Muscle layer of colon (tissue), 2 donors: ENCODE results near the gene CDX1.

Experiments
- H3K27ac ChIP-seq: one replicate; pipeline ENCODE4 v1.7.0; 2013; ENCODE audit warnings: low read depth, mild to moderate bottlenecking, low read length, moderate library complexity
- H3K27me3 ChIP-seq, 2 donors: one replicate each; pipeline ENCODE4 v1.7.0; 2013; ENCODE audit warnings: low read length in 2 of 2, mild to moderate bottlenecking in 2 of 2; ENCODE audit not compliant: insufficient read depth in 2 of 2, control insufficient read depth in 1 of 2
- H3K36me3 ChIP-seq: one replicate; pipeline ENCODE4 v1.7.0; 2013; ENCODE audit warnings: mild to moderate bottlenecking, low read length; ENCODE audit not compliant: insufficient read depth
- H3K4me1 ChIP-seq: one replicate; pipeline ENCODE4 v1.7.0; 2013; ENCODE audit warnings: mild to moderate bottlenecking, low read length; ENCODE audit not compliant: insufficient read depth
- H3K4me3 ChIP-seq, 2 donors: one replicate each; pipeline ENCODE4 v1.7.0; 2013; ENCODE audit warnings: low read length in 2 of 2, low read depth in 1 of 2, mild to moderate bottlenecking in 1 of 2, moderate library complexity in 1 of 2
- H3K9ac ChIP-seq: one replicate; pipeline ENCODE4 v1.7.0; 2013; ENCODE audit warnings: low read length
- H3K9me3 ChIP-seq: one replicate; pipeline ENCODE4 v1.7.0; 2013; ENCODE audit warnings: mild to moderate bottlenecking, low read length
- donor health status: abdominal sarcoma.
- donor health status: Adenocarcinoma of cecum.

The CDX1 gene

GRCh38 chr5:150172145-150172544 lies 5.6 kb downstream of the CDX1 start:
- H3K4me3 ChIP-seq = no peak overlapping the region
- H3K27ac ChIP-seq = no peak overlapping the region
- no peak overlapping the region for H3K9ac ChIP-seq
- no peaks in the 10 kb centered on the region for H3K4me1 ChIP-seq
- H3K27me3 ChIP-seq = peaks cover 0 to 10% of the 10 kb centered on the region in 2 donors
- H3K9me3 ChIP-seq = no peaks in the 10 kb centered on the region
- H3K36me3 ChIP-seq = no peaks in the 10 kb centered on the region

- Histone ChIP-seq H3K9me3 (no peaks in the 10 kb centered on the region), H3K27ac (no peak overlapping the region), H3K4me3 (no peak overlapping the region), H3K9ac (no peak overlapping the region), H3K4me1 (no peaks in the 10 kb centered on the region), H3K27me3 (peaks cover 0 to 8% of the 10 kb centered on the region in 2 donors), H3K36me3 (no peaks in the 10 kb centered on the region)
Measured at GRCh38 chr5:150172556-150172955, 6.0 kb downstream of the CDX1 start.

DNA sequence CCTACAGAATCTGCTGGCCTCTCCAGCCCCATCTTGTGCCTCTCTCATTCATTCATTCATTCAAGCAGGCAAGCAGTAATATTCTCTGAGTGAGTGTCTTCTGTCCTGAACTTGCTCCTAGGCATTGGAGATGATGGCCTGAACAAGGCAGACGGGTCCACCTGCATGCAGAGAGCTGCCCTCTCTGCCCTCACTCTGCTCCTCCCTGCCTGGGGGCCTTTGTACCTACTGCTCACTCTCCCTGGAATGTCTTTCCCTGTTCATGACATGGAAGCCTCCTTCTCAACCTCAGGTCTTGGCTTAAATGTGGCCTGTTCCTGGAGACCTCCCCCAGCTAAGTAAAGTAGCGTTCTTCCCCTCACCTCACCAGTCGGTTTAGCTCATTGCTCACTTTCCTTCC lies 6.6 kb downstream of the CDX1 start:
- Histone ChIP-seq H3K4me1 (no peaks in the 10 kb centered on the region), H3K36me3 (no peaks in the 10 kb centered on the region), H3K4me3 (no peak overlapping the region), H3K9ac (no peak overlapping the region), H3K9me3 (no peaks in the 10 kb centered on the region), H3K27me3 (peaks cover 0 to 2% of the 10 kb centered on the region in 2 donors), H3K27ac (no peak overlapping the region)

GRCh38 chr5:150174285-150174684 lies 7.7 kb downstream of the CDX1 start:
- H3K27me3 ChIP-seq = no peaks in the 10 kb centered on the region
- H3K4me3 ChIP-seq = no peak overlapping the region
- no peaks in the 10 kb centered on the region for H3K9me3 ChIP-seq
- H3K4me1 ChIP-seq = no peaks in the 10 kb centered on the region
- no peak overlapping the region for H3K9ac ChIP-seq
- no peak overlapping the region for H3K27ac ChIP-seq
- H3K36me3 ChIP-seq = no peaks in the 10 kb centered on the region

DNA sequence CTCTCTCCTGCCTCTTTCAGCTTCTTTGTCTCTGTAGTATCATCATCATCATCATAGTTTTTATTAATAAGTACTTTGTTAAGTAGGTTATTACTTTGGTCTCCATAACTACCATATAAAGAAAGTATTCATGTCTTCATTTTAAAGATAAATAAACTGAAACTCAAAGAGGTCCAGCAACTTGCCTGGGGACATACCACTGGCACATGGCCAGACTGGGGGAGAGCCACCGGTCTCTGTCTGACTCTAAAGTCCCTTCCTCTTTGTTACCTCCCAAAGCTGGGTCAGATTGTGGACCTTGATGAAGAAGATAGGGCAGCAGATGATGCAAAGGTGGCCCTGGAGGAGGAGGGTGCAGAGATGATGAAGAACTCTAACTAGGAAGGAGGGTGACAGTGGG lies 8.5 kb downstream of the CDX1 start:
- Histone ChIP-seq H3K4me1 (no peaks in the 10 kb centered on the region), H3K36me3 (no peaks in the 10 kb centered on the region), H3K27me3 (no peaks in the 10 kb centered on the region), H3K9ac (no peak overlapping the region), H3K4me3 (no peak overlapping the region), H3K27ac (no peak overlapping the region), H3K9me3 (no peaks in the 10 kb centered on the region)

- no peak overlapping the region for H3K9ac ChIP-seq
- H3K36me3 ChIP-seq = no peaks in the 10 kb centered on the region
- no peaks in the 10 kb centered on the region for H3K9me3 ChIP-seq
- H3K27me3 ChIP-seq = no peaks in the 10 kb centered on the region
- H3K4me1 ChIP-seq = no peaks in the 10 kb centered on the region
- no peak overlapping the region for H3K4me3 ChIP-seq
- H3K27ac ChIP-seq = no peak overlapping the region
Measured at GRCh38 chr5:150175536-150175935, 9.0 kb downstream of the CDX1 start.

DNA sequence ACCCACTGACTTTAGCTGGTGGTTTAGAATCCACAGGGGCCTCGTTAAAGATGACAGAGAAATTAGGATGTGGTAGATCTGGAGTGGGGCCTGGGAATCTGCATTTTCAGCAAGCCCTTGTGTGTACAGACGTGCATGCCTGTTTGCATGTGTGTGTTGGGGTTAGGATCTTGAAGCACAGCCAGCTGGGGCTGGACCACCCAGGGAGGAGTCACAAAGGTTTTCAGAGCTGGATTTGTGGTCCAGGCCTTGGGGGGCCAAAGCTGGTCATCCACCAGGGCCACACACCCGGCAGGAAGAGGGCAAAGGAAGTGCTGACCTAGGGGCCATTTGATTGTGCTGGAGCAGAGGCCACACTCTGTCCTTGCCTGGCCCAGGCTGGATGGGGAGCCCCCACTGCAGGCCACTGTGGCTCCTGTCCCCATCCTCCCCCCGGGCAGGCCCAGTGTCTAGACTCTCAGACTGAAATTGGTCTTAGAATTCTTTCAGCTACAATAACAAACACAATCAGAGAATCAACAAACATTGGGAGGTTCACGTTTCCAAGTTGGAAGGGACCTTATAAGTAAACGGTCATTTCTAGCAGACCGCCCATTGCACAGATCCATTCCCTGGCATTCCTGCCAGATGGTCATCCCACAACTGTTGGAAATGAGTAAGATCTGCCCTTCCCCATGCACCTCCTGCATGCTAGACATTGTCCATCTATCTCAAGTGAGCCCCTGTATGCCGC lies 10.3 kb downstream of the CDX1 start:
- Histone ChIP-seq H3K27me3 (no peaks in the 10 kb centered on the region), H3K9ac (no peak overlapping the region), H3K9me3 (no peaks in the 10 kb centered on the region), H3K4me3 (no peak overlapping the region), H3K27ac (no peak overlapping the region), H3K4me1 (peaks cover 5% of the 10 kb centered on the region), H3K36me3 (no peaks in the 10 kb centered on the region)

GRCh38 chr5:150177721-150178120 lies 11.1 kb downstream of the CDX1 start:
- Histone ChIP-seq H3K27ac (no peak overlapping the region), H3K4me1 (peaks cover 5% of the 10 kb centered on the region), H3K9ac (no peak overlapping the region)

GRCh38 chr5:150178262-150178661 lies 11.7 kb downstream of the CDX1 start:
- Histone ChIP-seq H3K27ac (no peak overlapping the region), H3K36me3 (no peaks in the 10 kb centered on the region), H3K4me1 (peaks cover 5% of the 10 kb centered on the region), H3K27me3 (no peaks in the 10 kb centered on the region), H3K4me3 (no peak overlapping the region), H3K9me3 (no peaks in the 10 kb centered on the region), H3K9ac (no peak overlapping the region)

More at GRCh38 chr5:150177721-150178120, 11.1 kb downstream of the CDX1 start:
- H3K36me3 ChIP-seq = no peaks in the 10 kb centered on the region
- H3K27me3 ChIP-seq = no peaks in the 10 kb centered on the region
- no peaks in the 10 kb centered on the region for H3K9me3 ChIP-seq
- no peak overlapping the region for H3K4me3 ChIP-seq

DNA sequence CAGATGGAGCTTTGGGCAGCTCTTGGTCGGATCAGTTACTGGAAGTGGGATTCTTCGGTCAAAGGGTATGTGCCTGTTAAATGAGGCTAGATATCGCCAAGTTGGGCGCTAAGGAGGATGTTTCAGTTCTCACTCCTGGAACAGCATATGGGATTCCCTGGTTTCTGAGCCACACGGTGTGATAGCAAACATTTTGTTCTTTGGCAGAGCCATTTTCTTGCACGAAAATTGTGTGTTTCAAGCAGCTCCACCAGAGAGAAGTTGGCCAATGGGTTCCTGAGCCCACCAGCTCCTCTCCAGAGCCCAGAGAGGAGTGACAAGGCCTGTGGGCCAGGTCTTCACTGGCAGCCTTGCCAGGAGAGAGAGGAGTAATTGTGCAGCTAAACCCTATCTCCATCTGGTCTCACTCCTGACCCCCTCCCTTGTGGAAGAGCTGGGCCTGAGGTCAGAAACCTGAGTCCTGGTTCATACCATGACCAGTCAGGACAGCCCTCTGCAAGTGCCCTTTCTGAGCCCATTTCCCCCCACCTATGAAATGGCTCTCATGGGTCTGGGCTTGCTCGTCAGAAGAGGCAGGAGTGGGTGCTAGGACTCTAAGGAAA lies 12.5 kb downstream of the CDX1 start:
- no peak overlapping the region for H3K9ac ChIP-seq
- no peak overlapping the region for H3K27ac ChIP-seq
- H3K36me3 ChIP-seq = no peaks in the 10 kb centered on the region
- H3K4me3 ChIP-seq = no peak overlapping the region
- no peaks in the 10 kb centered on the region for H3K9me3 ChIP-seq
- no peaks in the 10 kb centered on the region for H3K27me3 ChIP-seq
- H3K4me1 ChIP-seq = peaks cover 5% of the 10 kb centered on the region

DNA sequence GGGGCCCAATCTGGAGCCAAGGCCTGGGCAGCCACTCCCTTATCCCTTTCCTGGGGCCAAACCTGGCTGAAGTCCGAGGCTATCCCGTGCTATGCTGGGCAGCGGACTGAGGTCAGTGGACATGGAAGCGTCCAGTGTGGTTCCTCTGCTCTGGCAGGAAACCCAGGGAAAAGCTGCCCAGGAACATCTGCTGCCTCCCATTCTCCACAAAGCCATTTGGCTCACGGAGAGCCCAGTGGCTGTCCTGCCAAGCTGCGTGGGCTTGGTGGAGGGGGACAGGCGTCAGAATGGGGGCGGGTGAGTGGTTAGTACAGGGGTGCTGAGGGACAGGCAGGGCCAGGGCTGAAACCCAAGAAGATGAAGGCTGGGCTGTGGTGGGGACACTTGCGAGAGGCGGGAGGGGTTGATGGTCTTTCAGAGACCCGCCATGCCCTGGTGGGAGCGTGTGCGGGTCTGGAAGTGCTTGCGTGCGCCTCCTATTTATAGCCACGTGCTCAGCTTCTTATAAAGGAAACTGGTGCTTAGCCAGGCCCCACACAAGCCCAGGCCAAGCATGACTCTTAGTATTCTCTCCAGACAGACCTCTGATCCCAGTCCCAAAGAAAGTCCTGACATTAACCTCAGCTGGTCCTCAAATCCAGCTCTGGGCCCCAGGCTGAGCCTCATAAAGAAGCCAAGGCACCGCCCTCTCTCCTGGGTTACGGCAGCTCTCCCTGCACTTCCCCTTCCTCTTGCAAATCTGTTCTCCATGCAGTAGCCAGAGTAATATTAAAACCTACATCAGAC lies 13.9 kb downstream of the CDX1 start:
- no peak overlapping the region for H3K9ac ChIP-seq
- no peaks in the 10 kb centered on the region for H3K27me3 ChIP-seq
- H3K36me3 ChIP-seq = no peaks in the 10 kb centered on the region
- H3K27ac ChIP-seq = no peak overlapping the region
- H3K4me3 ChIP-seq = no peak overlapping the region
- H3K9me3 ChIP-seq = no peaks in the 10 kb centered on the region
- H3K4me1 ChIP-seq = peaks cover 5% of the 10 kb centered on the region
